ENCODE data around the gene FAM193B.

FAM193B gene

GRCh38 chr5:177553671-177554429, 513 bp downstream of the FAM193B start:
- H3K27me3 ChIP-seq (ENCODE audit: insufficient read depth, low read depth): no peaks in the 10 kb centered on the region
- H3K27ac ChIP-seq: no peak overlapping the region
- no peak for TF ChIP-seq CTCF (conservative IDR thresholded peaks at IDR 0.05; ENCODE audit: low read depth, low read length)
- peaks cover 19% of the 10 kb centered on the region; the same call in 1 of the 2 replicates for H3K79me2 ChIP-seq (ENCODE audit: insufficient read depth, low read depth)
- no peak overlapping the region for H2AFZ ChIP-seq (ENCODE audit: low read depth)
- H3K9ac ChIP-seq: peak overlapping the region; percentile 25; the same call in 1 of the 2 replicates
- H4K20me1 ChIP-seq (ENCODE audit: insufficient read depth): no peaks in the 10 kb centered on the region
- no peaks in the 10 kb centered on the region for H3K36me3 ChIP-seq (ENCODE audit: insufficient read depth)
- H3K4me1 ChIP-seq (ENCODE audit: low read depth, poor library complexity, severe bottlenecking): peaks cover 13% of the 10 kb centered on the region
- no peak overlapping the region for H3K4me3 ChIP-seq (IDR thresholded peaks at IDR 0.05; ENCODE audit: insufficient read depth, low read depth, low read length)
- peak overlapping the region; percentile 51 for H3K4me2 ChIP-seq

GRCh38 chr5:177552839-177553455, 1.4 kb downstream of the FAM193B start:
- peaks cover 19% of the 10 kb centered on the region; the same call in 1 of the 2 replicates for H3K79me2 ChIP-seq (ENCODE audit: insufficient read depth, low read depth)
- H3K36me3 ChIP-seq (ENCODE audit: insufficient read depth): no peaks in the 10 kb centered on the region
- H3K4me2 ChIP-seq: peak overlapping the region; percentile 51
- no peak overlapping the region for H2AFZ ChIP-seq (ENCODE audit: low read depth)
- no peaks in the 10 kb centered on the region for H3K27me3 ChIP-seq (ENCODE audit: insufficient read depth, low read depth)
- no peak for TF ChIP-seq CTCF (conservative IDR thresholded peaks at IDR 0.05; ENCODE audit: low read depth, low read length)
- peaks cover 13% of the 10 kb centered on the region for H3K4me1 ChIP-seq (ENCODE audit: low read depth, poor library complexity, severe bottlenecking)
- H3K9ac ChIP-seq: no peak overlapping the region; the same call in 1 of the 2 replicates
- no peak overlapping the region for H3K27ac ChIP-seq
- no peaks in the 10 kb centered on the region for H4K20me1 ChIP-seq (ENCODE audit: insufficient read depth)
- H3K4me3 ChIP-seq (IDR thresholded peaks at IDR 0.05; ENCODE audit: insufficient read depth, low read depth, low read length): no peak overlapping the region

GRCh38 chr5:177550122-177550521, 4.2 kb downstream of the FAM193B start:
- TF ChIP-seq CTCF (conservative IDR thresholded peaks at IDR 0.05; ENCODE audit: low read depth, low read length): no peak
- peaks cover 19% of the 10 kb centered on the region; the same call in 1 of the 2 replicates for H3K79me2 ChIP-seq (ENCODE audit: insufficient read depth, low read depth)
- H4K20me1 ChIP-seq (ENCODE audit: insufficient read depth): no peaks in the 10 kb centered on the region
- H3K4me2 ChIP-seq: no peak overlapping the region
- H3K4me1 ChIP-seq (ENCODE audit: low read depth, poor library complexity, severe bottlenecking): peaks cover 9% of the 10 kb centered on the region
- H3K27ac ChIP-seq: no peak overlapping the region
- H3K27me3 ChIP-seq (ENCODE audit: insufficient read depth, low read depth): no peaks in the 10 kb centered on the region
- H3K36me3 ChIP-seq (ENCODE audit: insufficient read depth): no peaks in the 10 kb centered on the region
- H3K9ac ChIP-seq: no peak overlapping the region
- no peak overlapping the region for H3K4me3 ChIP-seq (IDR thresholded peaks at IDR 0.05; ENCODE audit: insufficient read depth, low read depth, low read length)
- H2AFZ ChIP-seq (ENCODE audit: low read depth): no peak overlapping the region

GRCh38 chr5:177548495-177548894, 5.9 kb downstream of the FAM193B start:
- H4K20me1 ChIP-seq (ENCODE audit: insufficient read depth): no peaks in the 10 kb centered on the region
- no peak overlapping the region for H3K27ac ChIP-seq
- no peak overlapping the region for H3K9ac ChIP-seq
- H3K4me1 ChIP-seq (ENCODE audit: low read depth, poor library complexity, severe bottlenecking): peaks cover 6% of the 10 kb centered on the region
- no peak overlapping the region for H3K4me3 ChIP-seq (IDR thresholded peaks at IDR 0.05; ENCODE audit: insufficient read depth, low read depth, low read length)
- H3K27me3 ChIP-seq (ENCODE audit: insufficient read depth, low read depth): no peaks in the 10 kb centered on the region
- TF ChIP-seq CTCF (conservative IDR thresholded peaks at IDR 0.05; ENCODE audit: low read depth, low read length): no peak
- no peak overlapping the region for H2AFZ ChIP-seq (ENCODE audit: low read depth)
- H3K36me3 ChIP-seq (ENCODE audit: insufficient read depth): no peaks in the 10 kb centered on the region
- H3K4me2 ChIP-seq: no peak overlapping the region
- H3K79me2 ChIP-seq (ENCODE audit: insufficient read depth, low read depth): peaks cover 16% of the 10 kb centered on the region; the same call in 1 of the 2 replicates

All from KMS-11 (cell line).